AG09309 (cell line): ENCODE data around the gene ABHD17B.

Experiments used
- DNase-seq: peaks from one replicate; pipeline ENCODE4 v3.0.0-alpha.2; 2010; ENCODE audit warnings: low read depth
- H3K4me3 ChIP-seq: 2 replicates; pipeline ENCODE4 v1.5.1; 2011; ENCODE audit warnings: mild to moderate bottlenecking, low read depth, low read length, moderate library complexity; ENCODE audit not compliant: control insufficient read depth
- TF ChIP-seq, protein P1 (sequence below): IDR thresholded peaks from 2 replicates; pipeline ENCODE4 v1.5.1; 2011; ENCODE audit warnings: mild to moderate bottlenecking, low read depth, low read length, inconsistent platforms; ENCODE audit not compliant: insufficient read depth, control insufficient read depth; ENCODE audit errors: missing control alignments

ABHD17B gene

DNA sequence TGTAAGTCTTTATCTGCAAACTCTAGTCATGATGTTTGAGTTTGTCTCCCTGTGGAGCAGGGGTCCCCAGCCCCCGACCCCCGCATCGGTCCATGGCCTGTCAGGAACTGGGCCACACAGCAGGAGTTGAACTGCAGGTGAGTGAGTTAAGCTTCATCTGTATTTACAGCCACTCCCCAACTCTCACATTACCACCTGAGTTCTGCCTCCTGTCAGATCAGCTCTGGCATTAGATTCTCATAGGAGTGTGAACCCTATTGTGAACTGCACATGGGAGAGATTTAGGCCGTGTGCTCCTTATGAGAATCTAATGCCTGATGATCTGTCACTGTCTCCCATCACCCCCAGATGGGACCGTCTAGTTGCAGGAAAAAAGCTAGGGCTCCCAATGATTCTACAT, 7.4 kb upstream of the ABHD17B start:
- TF ChIP-seq, protein P1, sequence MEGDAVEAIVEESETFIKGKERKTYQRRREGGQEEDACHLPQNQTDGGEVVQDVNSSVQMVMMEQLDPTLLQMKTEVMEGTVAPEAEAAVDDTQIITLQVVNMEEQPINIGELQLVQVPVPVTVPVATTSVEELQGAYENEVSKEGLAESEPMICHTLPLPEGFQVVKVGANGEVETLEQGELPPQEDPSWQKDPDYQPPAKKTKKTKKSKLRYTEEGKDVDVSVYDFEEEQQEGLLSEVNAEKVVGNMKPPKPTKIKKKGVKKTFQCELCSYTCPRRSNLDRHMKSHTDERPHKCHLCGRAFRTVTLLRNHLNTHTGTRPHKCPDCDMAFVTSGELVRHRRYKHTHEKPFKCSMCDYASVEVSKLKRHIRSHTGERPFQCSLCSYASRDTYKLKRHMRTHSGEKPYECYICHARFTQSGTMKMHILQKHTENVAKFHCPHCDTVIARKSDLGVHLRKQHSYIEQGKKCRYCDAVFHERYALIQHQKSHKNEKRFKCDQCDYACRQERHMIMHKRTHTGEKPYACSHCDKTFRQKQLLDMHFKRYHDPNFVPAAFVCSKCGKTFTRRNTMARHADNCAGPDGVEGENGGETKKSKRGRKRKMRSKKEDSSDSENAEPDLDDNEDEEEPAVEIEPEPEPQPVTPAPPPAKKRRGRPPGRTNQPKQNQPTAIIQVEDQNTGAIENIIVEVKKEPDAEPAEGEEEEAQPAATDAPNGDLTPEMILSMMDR = no peak
- H3K4me3 ChIP-seq = no peak overlapping the region
- DNase-seq = no peak

DNA sequence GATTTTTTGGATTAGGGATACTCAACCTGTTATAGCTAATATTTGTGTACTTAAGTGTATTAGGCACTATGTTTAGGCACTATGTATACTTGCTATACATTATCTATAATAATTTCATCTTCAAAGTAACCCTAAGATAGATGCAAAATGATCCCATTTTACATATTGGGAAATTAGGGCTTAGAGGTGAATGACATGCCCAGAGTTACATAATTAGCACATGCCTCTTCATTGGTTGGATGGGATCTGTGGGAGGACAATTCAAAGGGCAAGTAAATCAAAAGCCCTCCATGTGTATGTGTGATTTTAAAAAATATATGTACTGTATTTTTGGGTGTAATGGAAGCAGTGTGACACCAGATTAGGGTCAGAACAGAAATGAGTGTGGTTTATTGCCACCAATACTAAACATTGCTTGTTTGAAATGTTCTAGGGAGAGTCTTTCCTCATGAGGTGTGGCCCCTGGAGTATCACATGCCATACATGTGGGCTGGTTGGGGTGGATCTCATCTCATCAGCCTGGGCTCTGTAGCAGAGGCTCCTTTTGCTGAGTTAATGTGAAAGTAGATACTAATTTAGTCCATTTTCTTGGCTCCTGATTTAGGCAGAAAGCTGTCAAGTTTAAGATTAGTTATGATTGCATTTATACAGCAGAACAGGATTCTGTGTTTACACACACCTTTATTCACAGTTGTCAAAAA, 6.0 kb upstream of the ABHD17B start:
- no peak for DNase-seq
- H3K4me3 ChIP-seq = no peak overlapping the region
- TF ChIP-seq, protein P1 = no peak

DNA sequence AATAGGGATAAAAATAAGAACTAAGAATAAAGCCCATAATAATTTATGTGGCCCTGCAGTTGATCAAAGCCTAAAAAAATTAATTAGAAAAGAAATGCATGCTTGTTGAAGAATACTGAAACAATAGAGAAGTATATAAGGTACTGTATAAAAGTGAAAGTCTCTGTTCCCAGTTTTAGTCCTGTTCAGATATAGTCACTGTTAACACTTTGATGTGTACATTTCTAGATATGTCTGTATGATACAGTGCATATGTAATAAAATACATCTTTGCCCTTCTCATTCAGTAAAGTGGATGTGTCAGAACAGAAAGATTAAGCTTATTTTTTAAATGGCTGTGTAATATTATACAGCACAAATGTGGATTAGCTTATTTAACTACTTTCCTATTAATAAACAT, 4.5 kb upstream of the ABHD17B start:
- H3K4me3 ChIP-seq = no peak overlapping the region
- TF ChIP-seq, protein P1 = no peak
- no peak for DNase-seq

DNA sequence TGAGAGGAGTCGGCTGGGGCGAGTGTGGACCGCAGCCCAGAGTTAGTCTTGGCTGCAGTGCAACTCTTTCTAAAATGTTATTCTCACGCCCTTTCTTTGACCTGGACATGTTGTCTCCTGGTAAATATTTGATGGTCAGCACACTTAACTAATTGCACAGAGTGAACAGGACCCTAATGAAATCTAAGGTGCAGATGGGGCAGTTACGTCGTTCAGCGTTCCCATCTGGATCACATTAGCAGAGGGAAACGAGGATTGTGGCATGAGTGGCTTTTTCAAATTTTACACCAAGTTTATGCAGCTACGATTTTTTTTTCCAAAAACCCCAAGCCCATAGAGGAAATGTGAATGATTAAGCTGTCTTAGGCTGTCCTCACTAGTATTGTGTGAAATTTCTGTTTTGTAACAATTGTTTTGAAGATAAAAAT, 929 bp upstream of the ABHD17B start:
- H3K4me3 ChIP-seq = peak overlapping the region; percentile 82
- DNase-seq = no peak
- TF ChIP-seq, protein P1 = no peak

DNA sequence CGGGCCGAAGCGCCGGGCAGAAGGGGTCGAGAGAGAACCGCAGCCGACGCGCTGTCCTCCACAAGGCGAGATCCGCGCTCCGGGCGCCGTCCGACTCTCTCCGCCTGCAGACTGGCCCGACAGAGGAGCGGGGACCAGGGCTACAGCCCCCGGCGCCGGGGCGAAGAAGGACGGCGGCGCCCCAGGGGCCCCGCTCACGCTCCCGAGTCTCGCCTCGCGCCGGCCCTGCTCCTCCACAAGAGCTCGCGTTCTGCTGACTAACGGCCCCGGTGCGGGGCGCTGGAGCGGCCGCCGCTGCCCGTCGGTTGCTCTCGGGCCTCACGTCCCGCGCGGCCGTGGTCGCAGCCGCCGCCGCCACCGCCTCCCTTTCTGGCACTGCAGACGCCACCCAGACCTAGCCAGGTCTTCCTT, 338 bp downstream of the ABHD17B start:
- DNase-seq = no peak
- TF ChIP-seq, protein P1 = no peak
- peak overlapping the region; percentile 82 for H3K4me3 ChIP-seq

DNA sequence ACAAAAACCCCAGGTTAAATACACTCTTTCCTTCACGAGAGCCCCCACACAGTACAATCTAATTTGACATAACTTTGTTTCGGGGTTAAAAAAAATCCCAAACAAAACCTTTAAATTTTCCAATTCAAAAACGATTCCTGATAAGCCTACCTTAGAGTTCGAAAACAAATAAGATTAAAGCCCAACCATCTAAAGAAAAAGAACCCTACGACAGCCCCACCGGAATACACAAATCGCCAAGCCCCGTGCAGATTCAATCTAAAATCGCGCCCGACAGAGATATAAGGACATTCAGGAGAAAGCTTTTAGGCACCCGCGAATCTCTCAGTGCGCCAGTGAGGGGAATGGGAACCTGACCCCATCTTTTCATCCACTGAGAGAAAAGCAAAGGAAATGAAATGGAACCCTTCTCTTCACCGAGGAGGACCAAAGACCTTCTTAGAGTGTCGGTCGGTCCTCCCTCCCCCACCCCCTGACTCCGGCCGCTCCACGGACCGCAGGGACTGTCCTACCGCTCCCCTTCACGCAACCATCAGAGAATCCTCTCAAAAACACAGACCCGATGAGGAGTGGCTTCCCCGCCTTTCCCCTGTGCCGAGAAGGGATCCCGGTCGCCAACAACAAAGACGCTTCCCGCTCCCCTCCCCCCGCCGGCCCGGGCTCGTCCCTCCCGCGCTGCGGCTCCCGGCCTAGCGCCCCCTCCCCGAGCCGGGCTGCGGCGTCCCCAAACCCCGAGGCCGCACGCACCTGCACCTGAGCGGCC, 925 bp downstream of the ABHD17B start:
- no peak for DNase-seq
- peak overlapping the region; percentile 82 for H3K4me3 ChIP-seq
- TF ChIP-seq, protein P1 = no peak

DNA sequence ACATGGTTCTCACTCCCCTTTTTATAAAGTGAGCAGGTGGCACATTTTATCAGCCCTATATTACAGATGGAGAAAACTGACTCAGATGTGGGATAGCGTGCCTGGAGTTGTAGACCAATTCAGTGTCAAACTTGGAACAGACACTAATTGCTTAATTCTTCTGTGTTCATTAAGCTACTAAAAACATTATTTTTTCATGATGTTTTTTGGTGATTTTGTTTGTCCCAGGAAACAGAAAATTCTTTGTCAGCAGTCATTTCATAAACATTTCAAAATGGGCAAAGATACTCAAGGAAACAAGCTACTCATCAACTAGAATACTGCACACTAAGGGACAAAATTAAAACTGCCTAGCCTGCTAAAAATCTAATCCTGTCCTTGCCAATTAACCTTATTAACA, 2.2 kb downstream of the ABHD17B start:
- peak overlapping the region; percentile 82 for H3K4me3 ChIP-seq
- TF ChIP-seq, protein P1 = no peak
- no peak for DNase-seq
